Muscle of back (tissue), 13 donors: ENCODE data around the gene TRPM2. TPM values are rescaled to one million over a fixed set of nuclear protein-coding genes. Genes with fewer than 3 reads are reported as not detected.

Experiments
- DNase-seq, 3 donors: peaks; one replicate each; pipeline versions ENCODE4 v3.0.0 to v3.0.0-alpha.2; 2013
- long read RNA-seq, 9 donors: transcript quantifications; one replicate each; lab custom pipeline, GENCODE V29; 2026
- polyA plus RNA-seq, 10 donors: library from polyadenylated mRNA; unstranded; fragments of 120-200 nt; gene quantifications; one replicate each; pipeline ENCODE4 v1.2.1, GENCODE V29; 2013; ENCODE audit not compliant: insufficient read length in 10 of 10

Gene TRPM2
- polyA plus RNA-seq = 1 to 10 TPM in 8 of 10 donors, under 1 TPM in 2; 0.74 to 2.4 (median 1.7) TPM
- long read RNA-seq, donor 1 = 0 reads
- long read RNA-seq, donor 2 = 0 reads
- long read RNA-seq, donor 3 = 0 reads
- long read RNA-seq, donor 4 = 0 reads
- long read RNA-seq, donor 5 = 0 reads
- long read RNA-seq, donor 6 = 0 reads
- long read RNA-seq, donor 7 = 0 reads
- long read RNA-seq, donor 8 = 0 reads
- long read RNA-seq, donor 9 = 0 reads

DNA sequence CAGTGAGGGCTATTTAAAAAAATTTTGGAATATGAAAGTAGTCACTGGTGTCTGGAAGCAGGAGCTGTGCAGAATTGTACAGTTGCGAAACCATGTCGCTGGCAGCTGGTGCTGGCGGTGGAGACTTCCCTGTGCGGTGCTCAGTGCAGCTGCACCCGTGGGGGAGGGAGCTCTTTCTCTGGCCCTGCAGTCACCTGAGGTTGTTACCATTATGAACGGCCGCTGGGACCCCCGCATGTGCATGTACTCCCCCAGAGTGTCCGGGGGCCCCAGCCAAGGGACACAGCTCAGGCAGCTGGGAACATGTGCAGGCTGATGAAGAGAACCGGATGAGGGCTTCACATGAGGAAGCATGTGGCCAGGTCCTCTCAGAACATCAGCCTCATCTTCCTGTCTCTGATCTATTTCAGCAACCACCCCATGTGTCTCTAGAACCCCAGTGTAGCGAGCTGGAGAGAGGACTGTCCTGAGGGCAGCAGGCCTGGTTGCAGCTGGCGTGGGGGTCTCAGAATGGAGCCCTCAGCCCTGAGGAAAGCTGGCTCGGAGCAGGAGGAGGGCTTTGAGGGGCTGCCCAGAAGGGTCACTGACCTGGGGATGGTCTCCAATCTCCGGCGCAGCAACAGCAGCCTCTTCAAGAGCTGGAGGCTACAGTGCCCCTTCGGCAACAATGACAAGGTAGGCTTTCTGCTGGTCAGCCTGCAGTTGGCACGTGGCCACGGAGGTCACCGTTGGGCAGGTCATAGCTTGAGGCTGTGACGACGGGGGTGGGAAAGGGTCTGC is at the start of gene TRPM2:
TSS of gene TRPM2 (plus strand) at position 431 of the 780 bp plus-strand sequence. CDS start at position 511, 80 bp downstream.
- peak in 2 of 3 donors; percentile 66 to 93 for DNase-seq

DNA sequence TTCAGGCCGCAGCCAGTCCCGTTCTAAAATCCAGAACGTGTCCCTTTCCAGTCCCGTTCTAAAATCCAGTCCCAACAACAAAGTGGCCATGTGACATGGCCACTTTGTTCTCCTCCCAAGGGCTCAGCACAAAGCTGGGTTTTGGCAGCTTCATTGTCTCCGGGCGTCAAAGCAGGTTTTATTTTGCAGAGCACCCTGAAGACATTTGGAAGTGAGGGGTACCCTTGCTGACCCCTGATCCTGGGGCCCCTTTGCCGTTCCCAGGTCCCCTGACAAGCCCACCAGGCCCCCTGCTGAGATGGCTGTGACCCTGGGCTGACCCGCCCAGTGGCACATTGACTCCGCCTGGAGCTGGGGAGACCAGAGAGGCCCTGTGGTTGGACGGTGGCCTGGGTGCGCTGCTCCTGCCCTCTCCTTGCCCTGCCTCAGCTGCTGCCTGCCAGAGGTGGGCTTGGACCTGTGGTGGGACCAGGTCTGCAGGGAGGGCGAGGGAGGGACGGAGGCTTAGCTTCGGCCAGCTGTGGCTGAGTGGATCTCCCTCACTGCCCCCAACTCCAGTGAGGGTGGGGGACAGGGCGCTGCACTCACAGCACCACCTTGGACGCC is 49.3 kb upstream of the TRPM2 start:
- DNase-seq = no peak

DNA sequence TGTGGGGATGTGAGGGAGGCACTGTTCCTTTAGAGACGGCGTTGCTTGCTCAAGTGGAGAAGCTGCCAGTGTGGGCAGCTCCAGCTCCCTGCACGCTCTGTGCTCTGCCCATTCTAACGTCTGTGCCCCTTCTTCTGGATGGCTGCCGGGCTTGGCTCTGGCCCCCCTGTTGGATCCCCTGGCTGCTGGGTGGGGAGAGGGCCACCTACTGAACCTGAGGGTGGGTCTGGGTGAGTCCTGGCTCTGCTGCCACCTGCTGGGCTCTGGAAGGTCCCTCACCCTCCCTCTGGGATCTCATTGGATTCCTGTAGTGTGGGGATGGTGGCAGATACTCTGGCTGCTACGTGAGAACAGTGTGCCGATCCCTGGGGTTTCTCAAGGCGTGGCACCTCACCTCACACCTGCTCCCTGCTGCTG is 48.5 kb upstream of the TRPM2 start:
- DNase-seq = peak in 1 of 3 donors; percentile 63

DNA sequence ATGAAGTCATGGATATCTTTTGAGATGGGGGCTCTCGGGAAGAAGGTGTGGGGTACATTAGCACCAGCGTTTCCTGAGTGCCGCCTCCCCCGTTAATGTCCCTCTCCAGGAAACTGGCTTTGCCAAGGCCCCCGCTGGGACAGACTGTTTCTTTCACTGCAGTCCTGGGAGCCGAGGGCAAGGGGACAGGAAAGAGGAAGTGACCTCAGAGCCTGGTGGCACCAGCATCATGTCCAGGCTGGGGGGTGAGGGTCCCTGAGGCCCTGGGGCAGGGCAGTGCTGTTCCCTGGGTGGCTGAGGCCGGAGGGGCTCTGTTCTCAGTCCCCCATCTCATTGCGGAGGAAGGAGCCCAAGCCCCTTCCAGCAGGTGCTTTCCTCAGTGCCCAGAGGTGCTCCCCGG is 47.7 kb upstream of the TRPM2 start:
- no peak for DNase-seq

DNA sequence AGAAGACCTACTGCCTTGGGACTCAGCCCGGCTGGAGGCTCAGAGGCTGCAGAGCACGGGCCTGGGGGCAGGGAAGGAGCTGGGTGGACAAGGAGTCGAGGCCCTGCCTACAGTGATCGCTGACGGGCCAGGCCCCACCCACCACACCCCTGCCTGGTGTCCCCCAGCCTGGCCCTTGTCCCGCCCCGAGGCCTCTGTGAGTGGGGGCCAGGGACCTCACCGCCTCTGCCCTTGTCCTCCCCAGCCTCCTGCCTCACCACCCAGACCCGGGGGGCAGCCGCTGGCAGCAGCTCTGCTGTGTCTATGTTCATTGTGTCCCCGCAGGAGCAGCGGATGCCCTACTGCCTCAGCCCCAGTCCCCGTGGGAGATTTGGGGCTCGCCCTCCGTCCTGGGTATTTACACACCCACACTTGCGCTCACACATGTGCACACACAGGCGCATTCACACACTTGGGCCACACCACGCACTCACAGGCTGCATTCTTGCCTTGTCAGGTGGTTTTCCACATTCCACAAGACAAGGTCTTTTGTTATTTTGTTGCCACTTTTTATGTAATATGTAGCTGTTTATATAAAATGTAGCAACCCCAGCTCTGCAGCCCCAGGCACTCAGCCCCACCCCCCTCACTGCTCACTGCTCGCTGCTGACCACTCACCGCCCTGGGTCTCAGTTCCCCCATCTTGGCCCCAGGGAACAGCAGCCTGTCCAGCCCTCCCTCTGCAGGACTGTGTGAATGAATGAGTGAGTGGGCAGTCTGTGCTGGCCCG is 46.3 kb upstream of the TRPM2 start:
- no peak for DNase-seq

DNA sequence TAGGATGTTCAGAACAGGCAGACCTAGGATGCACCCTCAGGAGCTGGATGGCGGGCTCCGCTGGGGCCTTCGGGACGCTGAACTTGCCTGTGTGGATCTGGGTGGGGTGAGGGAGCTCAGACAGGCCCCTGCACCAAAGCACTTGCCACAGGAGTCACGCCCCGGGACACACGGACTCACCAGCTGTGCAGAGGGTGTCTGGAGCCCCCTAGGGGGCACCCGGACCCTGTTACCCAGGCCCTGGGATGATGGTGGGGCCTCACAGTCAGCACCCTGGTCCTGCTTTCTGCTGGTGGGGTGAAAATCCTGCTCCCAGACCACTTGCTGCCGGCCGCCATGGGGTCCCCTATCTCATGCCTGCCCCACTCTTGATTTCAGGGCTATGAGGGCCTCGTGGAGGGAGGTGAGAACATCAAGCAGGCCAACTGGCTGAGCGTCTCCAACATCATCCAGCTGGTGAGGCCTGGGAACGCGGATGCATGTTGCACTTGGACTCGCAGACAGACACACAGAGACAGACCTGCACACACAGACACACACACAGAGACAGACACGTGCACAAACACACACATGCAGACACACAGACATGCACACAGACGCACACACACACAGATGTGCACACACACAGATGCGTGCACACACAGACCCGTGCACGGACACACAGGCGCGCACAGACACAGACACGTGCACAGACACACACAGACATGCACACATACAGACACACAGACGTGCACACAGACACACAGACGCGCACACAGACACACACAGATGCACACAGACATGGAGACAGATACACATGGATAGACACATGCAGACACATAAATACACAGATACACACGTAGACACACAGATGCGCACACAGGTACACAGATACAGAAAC is 42.6 kb upstream of the TRPM2 start:
- no peak for DNase-seq

DNA sequence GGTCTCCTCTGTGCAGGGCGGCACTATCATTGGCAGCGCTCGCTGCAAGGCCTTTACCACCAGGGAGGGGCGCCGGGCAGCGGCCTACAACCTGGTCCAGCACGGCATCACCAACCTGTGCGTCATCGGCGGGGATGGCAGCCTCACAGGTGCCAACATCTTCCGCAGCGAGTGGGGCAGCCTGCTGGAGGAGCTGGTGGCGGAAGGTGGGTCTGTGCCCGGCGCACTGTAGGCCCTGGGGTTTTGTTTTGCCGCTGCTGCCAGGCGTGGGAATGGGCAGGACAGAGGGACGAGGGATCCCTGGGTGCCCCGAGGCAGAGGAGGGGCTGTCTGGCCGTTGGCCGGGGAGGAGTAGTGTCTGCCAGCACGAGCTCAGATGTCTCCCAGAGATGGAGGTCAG is 41.3 kb upstream of the TRPM2 start:
- DNase-seq = no peak

DNA sequence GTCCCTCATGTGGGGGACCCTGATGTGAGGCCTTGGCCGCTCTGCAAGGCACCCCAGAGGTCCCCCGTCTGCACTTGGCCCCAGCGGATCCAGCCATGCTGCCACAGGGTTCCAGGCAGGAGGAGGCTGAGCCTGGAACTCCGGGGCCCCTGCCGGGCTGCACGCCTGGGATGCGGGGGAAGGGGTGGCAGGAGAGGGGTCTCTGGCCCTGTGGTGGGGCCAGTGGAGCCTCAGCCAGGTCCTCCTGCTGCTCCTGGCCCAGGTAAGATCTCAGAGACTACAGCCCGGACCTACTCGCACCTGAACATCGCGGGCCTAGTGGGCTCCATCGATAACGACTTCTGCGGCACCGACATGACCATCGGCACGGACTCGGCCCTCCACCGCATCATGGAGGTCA is 40.7 kb upstream of the TRPM2 start:
- DNase-seq = no peak

DNA sequence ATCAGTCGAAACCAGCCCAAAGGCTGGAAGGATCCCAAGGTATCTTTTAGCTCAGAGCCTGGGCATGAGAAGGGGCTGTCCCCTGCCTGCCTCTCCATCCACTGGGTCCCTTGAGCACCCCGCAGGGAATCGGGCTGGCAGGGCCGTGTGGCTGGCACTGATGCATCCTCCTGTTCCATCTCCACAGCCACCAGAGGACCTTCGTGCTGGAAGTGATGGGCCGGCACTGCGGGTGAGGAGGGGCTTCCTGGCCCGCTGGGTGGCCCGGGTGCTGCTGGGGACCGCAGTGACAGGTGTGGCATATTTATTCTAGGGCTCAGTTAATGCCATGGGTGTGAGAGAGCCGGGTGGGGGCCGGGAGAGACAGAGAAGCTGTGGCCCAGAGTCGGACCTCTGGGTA is 40.0 kb upstream of the TRPM2 start:
- DNase-seq = no peak

DNA sequence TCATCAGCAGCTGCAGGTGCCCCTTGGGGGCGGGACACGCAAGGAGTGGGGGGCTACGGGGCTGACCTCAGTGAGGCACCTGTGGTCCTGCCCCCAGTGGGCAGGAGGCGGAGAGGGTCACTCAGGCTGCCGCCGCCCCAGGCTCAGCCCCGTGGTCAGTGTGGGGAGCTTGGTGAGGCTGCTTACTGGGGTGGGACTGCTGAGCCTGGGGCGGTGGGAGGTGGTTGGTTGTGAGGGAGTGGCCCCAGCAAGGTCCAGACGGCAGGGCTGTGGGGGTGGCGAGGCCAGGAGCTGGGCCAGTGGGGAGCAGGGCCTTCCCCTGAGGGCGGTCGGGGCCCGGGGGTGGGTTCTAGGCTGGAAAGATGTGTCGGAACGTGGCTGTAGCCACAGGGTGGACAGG is 39.3 kb upstream of the TRPM2 start:
- DNase-seq = no peak

DNA sequence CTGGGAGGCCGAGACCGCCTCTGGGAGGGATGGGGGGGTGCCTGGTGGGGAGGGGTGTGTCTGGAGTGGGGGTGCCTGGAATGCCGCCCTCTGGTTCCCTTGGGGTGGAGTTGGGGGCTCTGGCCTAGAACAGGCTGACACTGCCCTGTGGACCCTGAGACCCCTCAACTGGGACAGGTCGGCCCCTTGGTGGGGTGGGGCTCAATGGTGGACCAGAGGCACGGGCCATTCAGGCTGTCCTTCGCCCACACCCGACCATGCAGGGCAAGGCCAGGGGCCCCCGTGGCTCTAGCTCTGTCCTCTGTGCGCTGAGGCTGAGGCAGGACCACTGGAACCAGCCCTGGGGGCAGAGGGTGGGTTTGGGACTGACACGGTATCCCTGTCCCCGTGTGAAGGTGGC is 38.9 kb upstream of the TRPM2 start:
- DNase-seq = no peak

DNA sequence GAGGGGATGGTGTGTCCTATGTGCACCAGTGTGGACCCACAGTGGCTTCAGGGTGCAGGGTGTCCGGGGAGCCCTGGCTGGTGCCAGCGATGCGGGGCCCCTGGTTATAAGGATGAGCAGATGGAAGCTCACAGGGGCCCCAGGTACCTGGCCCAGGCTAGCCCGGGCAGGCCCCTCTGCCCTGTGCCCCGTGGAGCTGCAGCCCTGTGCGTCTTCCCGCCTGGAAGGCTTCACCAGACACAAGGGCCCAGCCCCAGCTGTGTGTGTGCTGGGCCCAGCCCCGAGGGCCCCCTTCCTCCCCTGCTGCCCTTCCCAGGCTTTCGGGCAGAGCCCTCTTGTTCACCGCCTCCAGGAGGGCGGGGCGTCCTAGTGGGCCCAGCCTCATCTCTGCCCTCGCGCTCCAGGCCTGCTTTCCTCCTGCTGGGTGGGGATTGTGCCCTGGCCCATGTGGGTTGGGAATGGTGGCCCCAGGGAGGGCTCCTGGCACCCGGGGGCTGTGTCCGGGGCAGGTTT is 37.7 kb upstream of the TRPM2 start:
- no peak for DNase-seq

DNA sequence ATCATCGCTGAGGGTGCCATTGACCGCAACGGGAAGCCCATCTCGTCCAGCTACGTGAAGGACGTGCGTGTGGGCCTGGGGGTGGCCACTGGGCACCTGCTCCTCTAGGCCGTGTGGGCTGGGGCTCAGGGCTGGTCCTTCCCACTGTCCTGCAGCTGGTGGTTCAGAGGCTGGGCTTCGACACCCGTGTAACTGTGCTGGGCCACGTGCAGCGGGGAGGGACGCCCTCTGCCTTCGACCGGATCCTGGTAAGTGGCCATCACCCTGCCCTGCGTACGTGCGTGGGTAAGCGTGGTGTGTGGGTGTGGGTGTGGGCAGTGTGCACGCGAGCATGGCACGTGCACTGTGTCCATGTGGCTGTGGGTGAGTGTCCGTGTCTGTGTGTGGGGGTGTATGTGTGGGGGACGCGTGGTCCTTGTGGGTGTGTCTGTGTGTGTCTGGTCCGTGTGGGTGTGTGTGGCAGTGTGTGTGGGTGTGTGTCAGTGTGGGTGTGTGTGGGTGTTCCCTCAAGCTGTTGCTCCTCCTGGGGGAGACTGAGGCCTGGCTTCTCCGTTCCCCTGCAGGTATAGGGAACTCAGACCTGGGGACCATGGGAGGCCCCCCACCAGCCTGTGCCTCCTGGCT is 37.0 kb upstream of the TRPM2 start:
- DNase-seq = no peak

DNA sequence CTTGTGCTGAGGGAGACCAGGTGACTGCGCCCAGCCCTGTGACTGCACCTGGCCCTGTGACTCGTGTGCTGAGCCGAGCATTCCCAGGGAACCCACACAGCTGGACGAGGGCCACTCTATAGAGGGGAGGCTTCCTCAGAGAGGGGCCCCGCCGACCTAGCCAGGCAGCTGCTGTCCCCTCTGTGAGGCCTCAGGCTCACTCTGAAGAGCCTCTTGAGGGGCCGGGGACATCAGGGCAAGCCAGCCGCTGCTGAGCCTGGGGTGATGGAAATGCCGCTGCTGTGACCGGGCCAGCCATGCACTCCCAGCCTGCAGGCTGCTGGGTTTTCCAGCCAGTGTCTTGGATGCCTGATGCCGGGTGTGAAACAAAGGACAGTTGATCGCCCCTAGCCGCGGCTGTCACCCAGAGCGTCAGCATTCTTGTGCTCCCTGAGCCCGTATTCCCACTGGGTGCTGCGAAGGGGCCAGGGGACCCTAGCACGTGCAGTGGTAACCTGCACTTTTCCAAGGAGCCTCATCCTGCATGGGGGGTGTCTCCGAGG is 36.1 kb upstream of the TRPM2 start:
- no peak for DNase-seq

DNA sequence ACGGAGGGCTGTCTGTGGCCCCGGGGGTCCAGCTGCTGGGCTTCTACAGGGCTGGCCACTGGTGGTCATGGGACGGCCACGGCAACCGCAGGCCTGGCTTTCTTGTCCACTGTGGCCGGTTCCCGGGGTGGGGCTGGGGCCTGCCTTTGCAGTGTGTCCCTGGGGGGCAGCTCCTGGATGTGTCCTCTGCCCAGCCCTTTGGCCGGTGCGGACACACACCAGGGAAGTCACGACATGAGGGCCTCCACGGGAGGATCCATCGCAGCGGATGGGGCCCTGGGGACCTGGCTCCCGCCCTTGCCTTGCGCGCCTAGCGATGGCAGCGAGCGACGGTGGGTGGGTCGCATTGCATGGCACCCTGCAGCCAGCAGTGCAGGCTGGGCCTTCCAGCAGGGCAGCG is 35.5 kb upstream of the TRPM2 start:
- DNase-seq = no peak

DNA sequence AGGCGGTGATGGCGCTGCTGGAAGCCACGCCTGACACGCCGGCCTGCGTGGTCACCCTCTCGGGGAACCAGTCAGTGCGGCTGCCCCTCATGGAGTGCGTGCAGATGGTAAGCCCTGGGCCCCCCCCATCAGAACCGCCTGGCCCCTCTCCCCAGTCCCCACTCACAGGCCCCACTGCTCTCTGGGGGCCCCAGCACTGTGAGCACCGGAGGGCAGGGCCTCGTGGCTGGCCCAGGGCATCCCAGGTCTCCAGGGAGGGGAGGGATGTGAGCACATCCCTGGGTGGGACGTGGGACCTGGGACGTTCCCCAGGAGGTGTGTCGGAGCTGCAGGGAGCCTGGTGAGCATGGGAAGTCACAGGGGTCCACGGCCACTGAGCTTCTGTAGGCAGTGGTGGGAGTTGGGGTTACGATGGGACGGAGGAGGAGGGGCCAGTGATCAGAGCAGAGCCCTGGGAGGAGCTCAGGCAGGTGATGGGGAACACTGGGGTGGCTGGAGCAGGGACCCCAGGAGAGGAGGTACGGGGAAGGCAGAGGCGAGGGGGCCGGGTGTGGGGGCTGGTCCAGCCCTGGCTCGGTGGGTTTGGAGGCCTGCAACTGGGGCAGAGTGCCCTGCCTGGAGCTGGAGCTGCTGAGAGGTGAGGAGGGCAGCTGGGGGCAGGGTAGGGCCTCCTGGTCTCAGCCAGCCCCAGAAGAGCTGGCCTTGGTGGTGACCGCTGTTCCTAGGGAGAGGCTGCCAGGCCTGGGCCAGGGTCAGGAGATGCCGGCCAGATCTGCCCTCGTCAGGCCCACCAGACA is 34.7 kb upstream of the TRPM2 start:
- no peak for DNase-seq

DNA sequence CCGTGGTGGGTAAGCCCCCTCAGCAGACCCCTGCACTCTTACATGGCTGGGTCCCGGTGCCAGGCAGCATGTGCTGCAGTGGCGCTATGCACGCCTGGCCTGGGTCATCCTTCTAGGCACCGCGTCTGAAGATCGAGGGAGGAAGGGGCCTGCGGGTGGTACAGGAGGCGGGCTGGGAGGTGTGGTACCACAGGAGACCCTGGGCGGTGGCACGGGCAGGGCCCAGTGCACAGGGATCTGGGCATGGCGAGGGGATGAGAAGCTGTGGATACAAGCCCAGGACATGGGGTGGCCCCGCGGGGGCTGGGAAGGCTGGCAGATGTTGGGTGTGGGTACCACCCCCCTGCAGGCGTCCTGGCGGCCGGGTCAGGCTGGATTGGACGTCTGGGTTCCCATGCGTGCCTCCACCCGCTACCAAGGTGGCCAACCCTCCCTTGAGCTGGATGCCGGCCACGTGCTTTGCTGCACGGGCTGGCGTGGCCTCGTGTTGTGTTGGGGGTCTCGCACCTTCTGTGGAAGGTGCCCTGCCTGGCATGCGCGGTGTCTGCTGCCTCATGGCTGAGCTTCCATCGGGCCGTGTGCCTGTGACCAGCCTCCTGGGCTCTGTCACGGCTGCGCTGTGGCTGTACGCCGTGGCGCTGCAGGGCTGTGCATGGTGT is 33.9 kb upstream of the TRPM2 start:
- DNase-seq = no peak

DNA sequence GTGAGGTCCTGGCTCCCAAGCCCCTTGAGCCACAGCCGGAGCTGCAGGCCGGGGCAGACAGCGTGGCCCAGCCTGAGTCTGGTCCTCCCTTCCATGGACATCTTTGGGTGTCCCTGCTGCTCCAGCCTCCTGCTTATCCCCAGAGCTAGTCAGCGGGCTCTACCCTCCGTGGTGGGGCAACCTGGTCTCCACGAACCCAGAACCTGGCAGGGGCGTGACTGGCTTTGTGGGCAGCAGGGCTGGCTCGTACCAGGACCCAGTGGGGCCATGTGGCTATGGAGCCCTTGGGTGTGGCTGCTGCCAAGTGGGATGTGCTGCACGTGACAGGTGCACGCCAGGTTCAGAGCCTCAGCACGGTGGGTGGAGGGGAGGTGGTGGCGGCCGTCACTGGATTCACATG is 32.6 kb upstream of the TRPM2 start:
- no peak for DNase-seq
